Epithelial cell of proximal tubule (primary cell): ENCODE results near the gene IPO11. TPM values are rescaled to one million over a fixed set of nuclear protein-coding genes. Genes with fewer than 3 reads are reported as not detected.

ENCODE experiments used
- DNase-seq: peaks from one replicate; pipeline ENCODE4 v3.0.0-alpha.2; 2011; ENCODE audit warnings: low read depth
- H3K4me3 ChIP-seq: 2 replicates; pipeline ENCODE4 v1.5.1; 2011; ENCODE audit warnings: low read depth, mild to moderate bottlenecking, low read length
- total RNA-seq: library from RNA; depleted of rRNA; stranded (reverse); fragments of >200 nt; gene quantifications from 2 replicates; pipeline ENCODE4 v1.2.3, GENCODE V29; 2015
- TF ChIP-seq, protein P1 (sequence below): conservative IDR thresholded peaks from 2 replicates; pipeline ENCODE4 v1.5.1; 2012; ENCODE audit warnings: low read depth, mild to moderate bottlenecking, low read length

IPO11 gene
- total RNA-seq, 1 donor from 2014 or later, result 6.6 TPM

DNA sequence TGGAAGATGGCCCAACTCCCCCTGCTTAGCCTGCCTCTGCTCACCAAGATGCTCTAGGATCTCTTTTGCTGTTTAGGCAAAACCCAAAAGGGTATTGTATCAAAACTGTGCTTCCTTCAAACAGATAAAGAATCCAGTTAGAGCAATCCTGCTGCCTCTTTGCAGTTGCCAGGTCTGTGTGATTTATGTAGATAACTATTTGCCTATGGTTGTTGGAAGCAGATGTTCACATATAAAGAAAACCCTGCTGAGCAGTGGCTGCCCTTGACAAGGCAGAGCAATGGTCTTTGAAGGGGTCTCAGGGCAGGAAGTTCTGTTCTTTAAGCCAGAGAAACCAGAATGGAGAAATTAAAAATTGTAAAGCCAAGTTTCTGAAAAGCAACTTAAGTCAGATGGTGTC is 234.7 kb downstream of the IPO11 start:
- H3K4me3 ChIP-seq, result no peak overlapping the region

DNA sequence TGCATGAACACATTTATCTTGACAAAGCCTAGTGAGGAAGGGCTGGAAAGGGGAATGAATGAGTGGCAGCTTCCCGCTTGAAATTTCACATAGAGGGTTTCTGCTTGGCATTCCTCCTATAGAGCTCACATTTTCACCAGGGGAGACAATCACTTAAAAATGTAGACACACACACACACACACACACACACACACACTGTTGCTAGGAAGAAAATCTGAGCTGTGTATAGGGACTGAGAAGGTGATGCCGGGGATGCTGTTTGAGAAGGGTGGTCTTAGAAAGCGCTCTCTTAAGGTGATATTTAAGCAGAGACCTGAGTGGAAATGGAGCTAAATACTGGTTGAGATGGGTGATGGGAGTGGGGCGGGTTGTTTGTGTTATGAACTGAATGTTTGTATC is 236.5 kb downstream of the IPO11 start:
- DNase-seq, result no peak
- TF ChIP-seq, protein P1, sequence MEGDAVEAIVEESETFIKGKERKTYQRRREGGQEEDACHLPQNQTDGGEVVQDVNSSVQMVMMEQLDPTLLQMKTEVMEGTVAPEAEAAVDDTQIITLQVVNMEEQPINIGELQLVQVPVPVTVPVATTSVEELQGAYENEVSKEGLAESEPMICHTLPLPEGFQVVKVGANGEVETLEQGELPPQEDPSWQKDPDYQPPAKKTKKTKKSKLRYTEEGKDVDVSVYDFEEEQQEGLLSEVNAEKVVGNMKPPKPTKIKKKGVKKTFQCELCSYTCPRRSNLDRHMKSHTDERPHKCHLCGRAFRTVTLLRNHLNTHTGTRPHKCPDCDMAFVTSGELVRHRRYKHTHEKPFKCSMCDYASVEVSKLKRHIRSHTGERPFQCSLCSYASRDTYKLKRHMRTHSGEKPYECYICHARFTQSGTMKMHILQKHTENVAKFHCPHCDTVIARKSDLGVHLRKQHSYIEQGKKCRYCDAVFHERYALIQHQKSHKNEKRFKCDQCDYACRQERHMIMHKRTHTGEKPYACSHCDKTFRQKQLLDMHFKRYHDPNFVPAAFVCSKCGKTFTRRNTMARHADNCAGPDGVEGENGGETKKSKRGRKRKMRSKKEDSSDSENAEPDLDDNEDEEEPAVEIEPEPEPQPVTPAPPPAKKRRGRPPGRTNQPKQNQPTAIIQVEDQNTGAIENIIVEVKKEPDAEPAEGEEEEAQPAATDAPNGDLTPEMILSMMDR, result no peak
- no peak overlapping the region for H3K4me3 ChIP-seq

More for the DNA sequence above, 234.7 kb downstream of the IPO11 start:
- TF ChIP-seq, protein P1, result no peak
- DNase-seq, result no peak

DNA sequence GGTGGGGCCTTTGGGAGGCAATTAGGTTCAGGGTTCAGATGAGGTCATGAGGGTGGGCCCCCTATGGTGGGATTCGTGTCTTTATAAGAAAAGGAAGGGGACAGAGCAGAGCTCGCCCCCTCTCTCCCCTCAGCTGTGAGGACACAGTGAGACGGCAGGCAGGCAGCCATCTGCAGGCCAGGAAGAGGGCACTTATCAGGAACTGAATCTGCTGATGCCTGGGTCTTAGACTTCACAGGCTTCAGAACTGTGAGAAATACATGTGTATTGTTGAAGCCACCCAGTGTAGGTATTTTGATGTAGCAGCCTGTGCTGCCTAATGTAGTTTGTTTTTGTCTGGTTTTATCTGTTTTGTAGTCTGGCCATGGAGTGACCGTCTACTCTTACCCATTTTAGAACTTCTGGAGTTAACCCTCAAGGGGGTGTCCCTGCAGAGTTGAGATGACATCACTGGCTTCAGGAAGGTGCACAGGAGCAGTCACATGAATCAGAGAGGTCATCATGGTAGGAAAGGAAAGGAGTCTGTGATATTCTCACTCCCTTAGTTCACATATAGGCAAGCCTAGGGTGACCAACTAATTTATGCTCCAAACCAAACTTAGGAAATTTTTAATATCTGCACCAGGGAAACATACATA is 237.0 kb downstream of the IPO11 start:
- DNase-seq, result no peak
- TF ChIP-seq, protein P1, result no peak
- no peak overlapping the region for H3K4me3 ChIP-seq

DNA sequence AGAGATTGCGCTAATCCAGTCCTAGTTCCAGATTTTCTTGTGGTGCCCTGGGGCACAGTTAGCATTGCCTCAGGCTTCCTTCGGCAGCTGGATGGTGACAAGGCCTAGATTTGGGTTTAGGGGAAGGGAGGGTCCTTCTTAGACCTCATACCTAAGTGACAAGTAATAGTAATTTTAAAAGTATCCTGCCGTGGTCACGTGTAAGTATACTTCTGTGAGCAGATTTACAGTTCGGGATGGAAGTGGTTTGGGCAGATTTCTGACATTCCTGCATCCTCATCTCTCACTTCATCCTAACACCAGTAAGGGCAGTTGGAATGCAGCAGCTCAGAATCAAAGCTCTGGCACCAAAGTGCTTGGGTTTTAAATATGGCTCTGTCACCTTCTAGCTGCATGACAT is 237.6 kb downstream of the IPO11 start:
- DNase-seq, result no peak
- no peak overlapping the region for H3K4me3 ChIP-seq
- TF ChIP-seq, protein P1, result no peak

DNA sequence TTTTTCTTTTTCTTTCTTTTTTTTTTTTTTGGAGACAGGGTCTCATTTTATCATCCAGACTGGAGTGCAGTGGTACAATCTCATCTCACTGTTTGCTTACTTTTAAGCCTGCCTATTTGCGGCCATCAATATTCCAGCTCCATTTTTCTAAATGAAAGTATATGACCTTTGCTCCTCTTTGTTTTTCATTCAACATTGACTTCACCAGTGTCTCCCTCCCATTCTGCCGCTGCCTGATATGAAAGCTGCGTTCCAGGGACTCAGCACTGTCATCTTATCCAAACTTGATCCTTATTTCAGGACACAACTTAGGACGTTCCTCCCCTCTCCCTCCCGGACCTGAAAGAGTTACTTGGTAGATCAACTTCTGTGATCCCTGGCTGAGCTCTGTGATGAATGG is 239.7 kb downstream of the IPO11 start:
- no peak for DNase-seq
- H3K4me3 ChIP-seq, result no peak overlapping the region
- TF ChIP-seq, protein P1, result no peak

DNA sequence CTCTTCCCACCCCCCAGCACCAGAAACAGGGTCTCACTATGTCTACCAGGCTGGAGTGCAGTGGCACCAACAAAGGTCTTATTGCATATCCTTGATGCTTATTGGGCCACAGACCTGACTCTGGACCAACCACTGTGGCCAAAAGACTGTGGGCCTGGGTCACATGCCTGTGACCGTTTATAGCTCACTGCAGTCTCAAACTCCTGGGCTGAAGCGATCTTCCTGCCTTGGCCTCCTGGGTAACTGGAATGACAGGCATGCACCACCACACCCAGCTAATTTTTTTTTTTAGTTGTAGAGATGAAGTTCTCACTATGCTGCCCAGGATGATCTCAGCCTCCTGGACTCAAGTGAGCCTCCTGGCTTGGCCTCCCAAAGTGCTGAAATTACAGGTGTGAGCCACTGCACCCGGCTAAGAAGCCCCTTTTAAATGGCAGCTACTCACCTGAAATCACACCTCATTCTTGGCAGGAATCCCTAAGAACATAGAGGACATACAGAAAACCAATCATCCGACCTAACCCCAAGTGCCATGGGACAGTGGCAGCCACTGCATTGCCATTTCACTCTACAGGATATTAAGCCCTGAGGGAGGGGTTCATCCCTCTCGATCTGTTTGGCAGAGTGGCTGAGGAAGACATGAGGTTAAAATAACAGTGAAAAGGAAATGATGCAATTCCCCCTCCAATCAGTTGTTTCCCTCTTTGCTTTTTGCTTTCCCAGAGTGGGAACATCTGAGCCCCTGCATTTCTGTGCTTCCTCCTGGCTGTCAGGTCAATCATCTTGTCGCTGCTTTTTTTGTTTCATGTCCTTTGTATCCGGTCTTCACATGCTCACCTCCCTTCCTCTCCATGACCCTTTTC is 240.7 kb downstream of the IPO11 start:
- DNase-seq, result no peak
- TF ChIP-seq, protein P1, result no peak
- no peak overlapping the region for H3K4me3 ChIP-seq
